ENCODE results near the gene NUTM1.

- no peak for TF ChIP-seq CTCF (IDR thresholded peaks at IDR 0.05)
- TF ChIP-seq POLR2A (IDR thresholded peaks at IDR 0.05), result no peak
Measured at GRCh38 chr15:34297059-34297458, 46.1 kb upstream of the NUTM1 start.
